Measurements from ENCODE around the gene PBX3. TPM values are rescaled to one million over a fixed set of nuclear protein-coding genes. Genes with fewer than 3 reads are reported as not detected.

Gene PBX3
- total and polyA plus RNA-seq, 2 experiments from 2014 or later = 13.4 to 30.9 TPM

- Histone ChIP-seq H3K27me3 (replicated peaks; ENCODE audit: insufficient read depth) (no peaks in the 10 kb centered on the region), H3K4me2 (ENCODE audit: unreplicated experiment) (no peak overlapping the region), H3K27ac (no peak overlapping the region), H3K79me2 (ENCODE audit: insufficient read depth) (no peaks in the 10 kb centered on the region), H3K9me3 (ENCODE audit: low read depth) (no peaks in the 10 kb centered on the region), H3K4me1 (ENCODE audit: insufficient read depth) (no peaks in the 10 kb centered on the region), H2AFZ (no peak overlapping the region), H3K9me2 (ENCODE audit: insufficient read depth) (no peaks in the 10 kb centered on the region), H3K9ac (no peak overlapping the region), H4K20me1 (ENCODE audit: insufficient read depth) (no peaks in the 10 kb centered on the region), H3F3A (ENCODE audit: insufficient read depth) (no peaks in the 10 kb centered on the region), H3K4me3 (no peak overlapping the region), H3K36me3 (ENCODE audit: low read depth) (no peaks in the 10 kb centered on the region)
- no peak for DNase-seq
- in situ Hi-C loops (cut with MboI) = no loop called here
- 94 to 97% methylated on average over 5 of the region's 5 CpGs for WGBS, 2 experiments (ENCODE audit: low coverage in 1 of 2, low lambda C conversion rate in 2 of 2, missing lambda C conversion rate in 2 of 2)
- TF ChIP-seq EZH2phosphoT487 (IDR thresholded peaks at IDR 0.05; ENCODE audit: insufficient read depth, low read depth) (no peak), EZH2 (IDR thresholded peaks at IDR 0.05; ENCODE audit: insufficient read depth, poor library complexity, severe bottlenecking) (no peak)
Observed at GRCh38 chr9:125956102-125956501, 208.9 kb downstream of the PBX3 start.

DNA sequence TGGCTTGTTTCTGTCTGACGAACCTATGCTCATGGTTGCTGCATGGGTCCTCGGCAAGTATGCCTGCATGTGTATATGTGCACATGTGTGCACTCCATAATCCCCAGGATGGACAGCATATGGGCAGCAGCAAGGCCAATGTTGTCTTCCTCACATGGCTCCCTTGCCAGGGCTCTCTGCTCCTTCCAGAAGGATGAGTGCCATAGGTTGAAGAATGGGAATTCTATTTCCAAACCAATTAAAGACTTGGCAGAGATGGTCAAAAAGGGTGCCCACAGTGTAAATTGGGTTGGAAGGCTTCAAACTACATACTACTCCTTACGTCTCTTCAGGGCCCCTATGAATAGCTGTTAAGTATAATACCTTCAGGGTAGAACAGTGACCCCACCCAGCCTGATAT, 212.1 kb downstream of the PBX3 start:
- Histone ChIP-seq H3K4me1 (ENCODE audit: insufficient read depth) (no peaks in the 10 kb centered on the region), H3K79me2 (ENCODE audit: insufficient read depth) (no peaks in the 10 kb centered on the region), H2AFZ (no peak overlapping the region), H3K9me2 (ENCODE audit: insufficient read depth) (no peaks in the 10 kb centered on the region), H3K9me3 (ENCODE audit: low read depth) (no peaks in the 10 kb centered on the region), H3K4me2 (ENCODE audit: unreplicated experiment) (no peak overlapping the region), H3K9ac (no peak overlapping the region), H3K27me3 (replicated peaks; ENCODE audit: insufficient read depth) (no peaks in the 10 kb centered on the region), H3K4me3 (no peak overlapping the region), H4K20me1 (ENCODE audit: insufficient read depth) (no peaks in the 10 kb centered on the region), H3K36me3 (ENCODE audit: low read depth) (no peaks in the 10 kb centered on the region), H3F3A (ENCODE audit: insufficient read depth) (no peaks in the 10 kb centered on the region), H3K27ac (no peak overlapping the region)
- TF ChIP-seq EZH2 (IDR thresholded peaks at IDR 0.05; ENCODE audit: insufficient read depth, poor library complexity, severe bottlenecking) = no peak
- no peak for TF ChIP-seq EZH2phosphoT487 (IDR thresholded peaks at IDR 0.05; ENCODE audit: insufficient read depth, low read depth)
- 95 to 99% methylated on average over 3 of the region's 3 CpGs for WGBS, 2 experiments (ENCODE audit: low coverage in 1 of 2, low lambda C conversion rate in 2 of 2, missing lambda C conversion rate in 2 of 2)
- no peak for DNase-seq
- in situ Hi-C loops (cut with MboI) = no loop called here

- Histone ChIP-seq H3K9me3 (ENCODE audit: low read depth) (no peaks in the 10 kb centered on the region), H4K20me1 (ENCODE audit: insufficient read depth) (no peaks in the 10 kb centered on the region), H3K9me2 (ENCODE audit: insufficient read depth) (no peaks in the 10 kb centered on the region), H3K27ac (no peak overlapping the region), H3K27me3 (replicated peaks; ENCODE audit: insufficient read depth) (no peaks in the 10 kb centered on the region), H3K36me3 (ENCODE audit: low read depth) (no peaks in the 10 kb centered on the region), H3K4me3 (no peak overlapping the region), H3K79me2 (ENCODE audit: insufficient read depth) (no peaks in the 10 kb centered on the region), H3K4me1 (ENCODE audit: insufficient read depth) (no peaks in the 10 kb centered on the region), H3F3A (ENCODE audit: insufficient read depth) (no peaks in the 10 kb centered on the region), H3K9ac (no peak overlapping the region), H3K4me2 (ENCODE audit: unreplicated experiment) (no peak overlapping the region), H2AFZ (no peak overlapping the region)
- 40 to 41% methylated on average over 6 of the region's 6 CpGs for WGBS, 2 experiments (ENCODE audit: low coverage in 1 of 2, low lambda C conversion rate in 2 of 2, missing lambda C conversion rate in 2 of 2)
- in situ Hi-C loops (cut with MboI) = no loop called here
- TF ChIP-seq EZH2 (IDR thresholded peaks at IDR 0.05; ENCODE audit: insufficient read depth, poor library complexity, severe bottlenecking) (no peak), EZH2phosphoT487 (IDR thresholded peaks at IDR 0.05; ENCODE audit: insufficient read depth, low read depth) (no peak)
- no peak for DNase-seq
Observed at GRCh38 chr9:125959951-125960619, 212.9 kb downstream of the PBX3 start.

GRCh38 chr9:125960626-125961025, 213.5 kb downstream of the PBX3 start:
- no peak for TF ChIP-seq EZH2 (IDR thresholded peaks at IDR 0.05; ENCODE audit: insufficient read depth, poor library complexity, severe bottlenecking)
- TF ChIP-seq EZH2phosphoT487 (IDR thresholded peaks at IDR 0.05; ENCODE audit: insufficient read depth, low read depth) = no peak
- H3K79me2 ChIP-seq (ENCODE audit: insufficient read depth) = no peaks in the 10 kb centered on the region
- no peaks in the 10 kb centered on the region for H3K9me2 ChIP-seq (ENCODE audit: insufficient read depth)
- peaks cover under 1% of the 10 kb centered on the region; the same call in 1 of the 2 replicates for H3K36me3 ChIP-seq (ENCODE audit: low read depth)
- no peak overlapping the region for H2AFZ ChIP-seq
- no peaks in the 10 kb centered on the region for H3K9me3 ChIP-seq (ENCODE audit: low read depth)
- H3F3A ChIP-seq (ENCODE audit: insufficient read depth) = no peaks in the 10 kb centered on the region
- WGBS, 2 experiments (ENCODE audit: low coverage in 1 of 2, low lambda C conversion rate in 2 of 2, missing lambda C conversion rate in 2 of 2) = 90 to 98% methylated on average over 8 of the region's 8 CpGs
- no peak overlapping the region for H3K4me3 ChIP-seq
- no peak overlapping the region for H3K4me2 ChIP-seq (ENCODE audit: unreplicated experiment)
- no peak overlapping the region for H3K27ac ChIP-seq
- H3K9ac ChIP-seq = no peak overlapping the region
- H3K4me1 ChIP-seq (ENCODE audit: insufficient read depth) = no peaks in the 10 kb centered on the region
- H3K27me3 ChIP-seq (replicated peaks; ENCODE audit: insufficient read depth) = no peaks in the 10 kb centered on the region
- no peak for DNase-seq
- in situ Hi-C loops (cut with MboI) = no loop called here
- H4K20me1 ChIP-seq (ENCODE audit: insufficient read depth) = no peaks in the 10 kb centered on the region
